Stomach (tissue), 19 donors: Measurements from ENCODE around the gene SHISA5. TPM values are rescaled to one million over a fixed set of nuclear protein-coding genes. Genes with fewer than 3 reads are reported as not detected.
"Not testable (repeated sequence)": the region's sequence is repeated elsewhere in the genome, so short reads cannot be mapped to it uniquely, and the experiment has no call there.

Source experiments
- DNase-seq, 2 donors: peaks; one replicate each; pipeline versions ENCODE4 v3.0.0 to v3.0.0-alpha.2; 2013 to 2019
- H3K27ac ChIP-seq, 5 donors: fragments of 200-600 bp in 4 of 5; sonication (generic) in 4 of 5; one replicate each; pipeline ENCODE4 v1.5.1; 2013 to 2019; ENCODE audit warnings: mild to moderate bottlenecking in 1 of 5, moderate library complexity in 1 of 5
- H3K27me3 ChIP-seq, 3 donors: fragments of 200-600 bp; sonication (generic); one replicate each; pipeline ENCODE4 v1.5.1; 2017 to 2019; ENCODE audit warnings: mixed run types in 1 of 3
- H3K36me3 ChIP-seq, 4 donors: fragments of 200-600 bp; sonication (generic); 1 replicate in 3 of 4; 2 replicates in 1 of 4; pipeline ENCODE4 v1.5.1; 2016 to 2019
- H3K4me1 ChIP-seq, 4 donors: fragments of 200-600 bp; sonication (generic); one replicate each; pipeline ENCODE4 v1.5.1; 2016 to 2019
- H3K4me3 ChIP-seq, 4 donors: fragments of 200-600 bp; sonication (generic) in 3 of 4; one replicate each; pipeline ENCODE4 v1.5.1; 2016 to 2019; ENCODE audit warnings: mild to moderate bottlenecking in 1 of 4
- H3K9me3 ChIP-seq, 4 donors: fragments of 200-600 bp; sonication (generic); one replicate each; pipeline ENCODE4 v1.5.1; 2016 to 2019
- CTCF ChIP-seq, 7 experiments: fragments of 450-650 bp in 4 of 7; fragments of 200-600 bp in 3 of 7; sonication (generic) in 3 of 7; IDR thresholded peaks; one replicate each; pipeline ENCODE4 v1.5.1; 2016 to 2019; ENCODE audit warnings: antibody characterized with exemption in 7 of 7, control low read depth in 2 of 7, mild to moderate bottlenecking in 1 of 7
- EP300 ChIP-seq: sonication (generic); formaldehyde crosslinking; IDR thresholded peaks from one replicate; pipeline ENCODE4 v1.6.1; 2017; ENCODE audit warnings: antibody characterized with exemption
- POLR2A ChIP-seq, 4 donors: fragments of 450-650 bp; IDR thresholded peaks; one replicate each; pipeline ENCODE4 v1.6.1; 2016; ENCODE audit warnings: antibody characterized with exemption in 4 of 4, control low read depth in 2 of 4, mild to moderate bottlenecking in 1 of 4, moderate library complexity in 1 of 4
- POLR2AphosphoS5 ChIP-seq, 3 donors: sonication (generic); formaldehyde crosslinking; IDR thresholded peaks; one replicate each; pipeline ENCODE4 v1.6.1; 2016; ENCODE audit warnings: antibody characterized with exemption in 3 of 3
- WGBS, 5 donors: extraction: QIAGEN DNeasy Blood & Tissue Kit in 3 of 5; methylation state at CpG; one replicate each; pipeline versions ENCODE4 v1.1.5 to v1.1.7; 2013 to 2018; 5-methylcytosine and 5-hydroxymethylcytosine counted together
- intact Hi-C: fragments of 100-400 bp; cut with DNase I; formaldehyde crosslinking; loops from one replicate; pipeline ENCODE4 v1.15.1; 2023; ENCODE audit warnings: low total_unique reads
- long read RNA-seq, 10 donors: transcript quantifications; one replicate each; lab custom pipeline, GENCODE V29; 2026
- polyA plus RNA-seq, 3 donors: library from polyadenylated mRNA; stranded (reverse); fragments of 200-250 nt; gene quantifications; one replicate each; pipeline ENCODE4 v1.2.3, GENCODE V29; 2013
- total RNA-seq, 5 donors: library from RNA; depleted of rRNA; stranded (reverse); fragments of >200 nt; gene quantifications; one replicate each; pipeline versions ENCODE4 v1.1.0 to v1.2.3, GENCODE V29; 2014 to 2016
- donor health status: healthy with polysubstance abuse.
- donor health status: Bipolar disorder and iron deficiency.
- donor health status: healthy.

The SHISA5 gene
- total RNA-seq (100 to 1,000 TPM in 1 of 5 donors, 10 to 100 TPM in 4; 43.4 to 182 (median 51.8) TPM), polyA plus RNA-seq (100 to 1,000 TPM in 1 of 3 donors, 10 to 100 TPM in 2; 57.5 to 116 (median 58.7) TPM)
- long read RNA-seq, donor 1, transcript SHISA5-216 (3 exons, 1,908 nt) = minor isoform, 6 of 29 reads
- long read RNA-seq, donor 1, transcript SHISA5-206 (4 exons, 1,839 nt) = major isoform, 18 of 29 reads
- long read RNA-seq, donor 1, partial matches to known transcripts = 0 of 29 reads
- long read RNA-seq, donor 1, other reads (novel, unspliced or antisense) = 0 of 29 reads
- long read RNA-seq, donor 2, transcript SHISA5-201 (6 exons, 2,369 nt) = minor isoform, 7 of 51 reads
- long read RNA-seq, donor 2, transcript SHISA5-206 (4 exons, 1,839 nt) = major isoform, 28 of 51 reads
- long read RNA-seq, donor 2, transcript SHISA5-216 (3 exons, 1,908 nt) = minor isoform, 7 of 51 reads
- long read RNA-seq, donor 2, partial matches to known transcripts = 5 of 51 reads
- long read RNA-seq, donor 2, other reads (novel, unspliced or antisense) = 0 of 51 reads
- long read RNA-seq, donor 3, transcript SHISA5-206 (4 exons, 1,839 nt) = major isoform, 19 of 50 reads
- long read RNA-seq, donor 3, transcript SHISA5-201 (6 exons, 2,369 nt) = minor isoform, 6 of 50 reads
- long read RNA-seq, donor 3, transcript SHISA5-216 (3 exons, 1,908 nt) = minor isoform, 7 of 50 reads
- long read RNA-seq, donor 3, partial matches to known transcripts = 17 of 50 reads
- long read RNA-seq, donor 3, other reads (novel, unspliced or antisense) = 0 of 50 reads
- long read RNA-seq, donor 4, partial matches to known transcripts = 0 of 5 reads
- long read RNA-seq, donor 4, other reads (novel, unspliced or antisense) = 0 of 5 reads
- long read RNA-seq, donor 5, transcript SHISA5-201 (6 exons, 2,369 nt) = minor isoform, 13 of 108 reads
- long read RNA-seq, donor 5, transcript SHISA5-206 (4 exons, 1,839 nt) = major isoform, 19 of 108 reads
- long read RNA-seq, donor 5, transcript SHISA5-216 (3 exons, 1,908 nt) = minor isoform, 18 of 108 reads
- long read RNA-seq, donor 5, partial matches to known transcripts = 54 of 108 reads
- long read RNA-seq, donor 5, other reads (novel, unspliced or antisense) = 0 of 108 reads
- long read RNA-seq, donor 6 = 0 reads
- long read RNA-seq, donor 7, transcript SHISA5-206 (4 exons, 1,839 nt) = minor isoform, 34 of 103 reads
- long read RNA-seq, donor 7, transcript SHISA5-216 (3 exons, 1,908 nt) = major isoform, 38 of 103 reads
- long read RNA-seq, donor 7, partial matches to known transcripts = 25 of 103 reads
- long read RNA-seq, donor 7, other reads (novel, unspliced or antisense) = 0 of 103 reads
- long read RNA-seq, donor 8, transcript SHISA5-206 (4 exons, 1,839 nt) = major isoform, 17 of 49 reads
- long read RNA-seq, donor 8, transcript SHISA5-201 (6 exons, 2,369 nt) = minor isoform, 7 of 49 reads
- long read RNA-seq, donor 8, transcript SHISA5-216 (3 exons, 1,908 nt) = minor isoform, 15 of 49 reads
- long read RNA-seq, donor 8, partial matches to known transcripts = 8 of 49 reads
- long read RNA-seq, donor 8, other reads (novel, unspliced or antisense) = 0 of 49 reads
- long read RNA-seq, donor 9, transcript SHISA5-216 (3 exons, 1,908 nt) = minor isoform, 14 of 98 reads
- long read RNA-seq, donor 9, transcript SHISA5-206 (4 exons, 1,839 nt) = major isoform, 17 of 98 reads
- long read RNA-seq, donor 9, partial matches to known transcripts = 61 of 98 reads
- long read RNA-seq, donor 9, other reads (novel, unspliced or antisense) = 0 of 98 reads
- long read RNA-seq, donor 10, transcript SHISA5-206 (4 exons, 1,839 nt) = major isoform, 9 of 12 reads
- long read RNA-seq, donor 10, partial matches to known transcripts = 0 of 12 reads
- long read RNA-seq, donor 10, other reads (novel, unspliced or antisense) = 0 of 12 reads

- DNase-seq = peak; percentile 76 to 90
- TF ChIP-seq POLR2AphosphoS5 (IDR thresholded peaks at IDR 0.05) = peak in 2 of 3 donors; percentile 45 to 61
- TF ChIP-seq EP300 = no peak
- Histone ChIP-seq H3K4me1 (peaks cover 19 to 57% (median 29%) of the 10 kb centered on the region in 4 donors), H3K4me3 (peak within 1 kb of the TSS; percentile 57 to 73 (median 70)), H3K27me3 (no peaks in the 10 kb centered on the region), H3K36me3 (peaks cover 0 to 16% (median 13%) of the 10 kb centered on the region in 4 donors), H3K27ac (peak within 1 kb of the TSS; percentile 84 to 96 (median 92)), H3K9me3 (no peaks in the 10 kb centered on the region)
- 0 to 3% (median 1%) methylated on average over 33 to 63 of the region's 66 CpGs for WGBS, 5 donors
- intact Hi-C loops = no loop called here
Measured at GRCh38 chr3:48504051-48504946, at the start of gene SHISA5. Gene SHISA5 (minus strand): TSS chr3:48504174. CDS start chr3:48504094, 80 bp downstream.

GRCh38 chr3:48553361-48553760 lies 49.4 kb upstream of the SHISA5 start:
- H3K36me3 ChIP-seq = no peaks in the 10 kb centered on the region
- no peak for DNase-seq
- H3K4me1 ChIP-seq = peaks cover 24 to 51% (median 35%) of the 10 kb centered on the region in 4 donors
- H3K4me3 ChIP-seq = no peak overlapping the region
- WGBS, 5 donors = 88 to 97% (median 91%) methylated on average over 5 of the region's 5 CpGs
- no peaks in the 10 kb centered on the region for H3K27me3 ChIP-seq
- no peak for TF ChIP-seq POLR2A (IDR thresholded peaks at IDR 0.05)
- TF ChIP-seq POLR2AphosphoS5 (IDR thresholded peaks at IDR 0.05) = no peak
- no peak for TF ChIP-seq EP300
- no peak for TF ChIP-seq CTCF (IDR thresholded peaks at IDR 0.05)
- intact Hi-C loops = loop anchor here (5.0 kb wide), 1 partner anchor 91 kb away; no protein-coding TSS in a partner anchor
- peak overlapping the region in 2 of 5 donors; percentile 37 to 43 for H3K27ac ChIP-seq
- no peaks in the 10 kb centered on the region for H3K9me3 ChIP-seq

- no peak overlapping the region for H3K4me3 ChIP-seq
- peaks cover 17 to 41% (median 25%) of the 10 kb centered on the region in 4 donors for H3K4me1 ChIP-seq
- DNase-seq = peak; percentile 67 to 81
- H3K9me3 ChIP-seq = no peaks in the 10 kb centered on the region
- H3K36me3 ChIP-seq = peaks cover 0 to 3% (median 1%) of the 10 kb centered on the region in 4 donors
- TF ChIP-seq CTCF (IDR thresholded peaks at IDR 0.05) (no peak), POLR2A (IDR thresholded peaks at IDR 0.05) (no peak), EP300 (no peak), POLR2AphosphoS5 (IDR thresholded peaks at IDR 0.05) (no peak)
- no peaks in the 10 kb centered on the region for H3K27me3 ChIP-seq
- 54 to 64% (median 59%) methylated on average over 13 to 14 of the region's 14 CpGs for WGBS, 5 donors
- peak overlapping the region in 4 of 5 donors; percentile 13 to 43 (median 32) for H3K27ac ChIP-seq
- intact Hi-C loops = loop anchor here (5.0 kb wide), 1 partner anchor 90 kb away; no protein-coding TSS in a partner anchor
Measured at GRCh38 chr3:48552111-48552951, 48.4 kb upstream of the SHISA5 start.

GRCh38 chr3:48551651-48552050 lies 47.7 kb upstream of the SHISA5 start:
- H3K36me3 ChIP-seq, H3K4me3 ChIP-seq, H3K9me3 ChIP-seq, DNase-seq, H3K27me3 ChIP-seq: not testable (repeated sequence)
- H3K27ac ChIP-seq = peak overlapping the region in 3 of 5 donors; percentile 27 to 43 (median 37)
- intact Hi-C loops = loop anchor here (5.0 kb wide), 1 partner anchor 89 kb away; no protein-coding TSS in a partner anchor
- WGBS, 5 donors = 89 to 96% (median 92%) methylated on average over 7 of the region's 7 CpGs
- H3K4me1 ChIP-seq = peaks cover 13 to 37% (median 21%) of the 10 kb centered on the region in 4 donors
